Stimulated activated CD8-positive, alpha-beta memory T cell treated with anti-CD3 and anti-CD28 coated beads, Interleukin-7, amount 100 ng/mL, for 48 hours (primary cell): ENCODE results near the gene DIP2C.
"Not testable (repeated sequence)": the region's sequence is repeated elsewhere in the genome, so short reads cannot be mapped to it uniquely, and the experiment has no call there.

Source experiments
- DNase-seq, 2 donors: peaks; one replicate each; pipeline ENCODE4 v3.0.0-alpha.2; 2020; ENCODE audit warnings: low read depth in 1 of 2; ENCODE audit errors: extremely low read depth in 1 of 2

Gene DIP2C

DNA sequence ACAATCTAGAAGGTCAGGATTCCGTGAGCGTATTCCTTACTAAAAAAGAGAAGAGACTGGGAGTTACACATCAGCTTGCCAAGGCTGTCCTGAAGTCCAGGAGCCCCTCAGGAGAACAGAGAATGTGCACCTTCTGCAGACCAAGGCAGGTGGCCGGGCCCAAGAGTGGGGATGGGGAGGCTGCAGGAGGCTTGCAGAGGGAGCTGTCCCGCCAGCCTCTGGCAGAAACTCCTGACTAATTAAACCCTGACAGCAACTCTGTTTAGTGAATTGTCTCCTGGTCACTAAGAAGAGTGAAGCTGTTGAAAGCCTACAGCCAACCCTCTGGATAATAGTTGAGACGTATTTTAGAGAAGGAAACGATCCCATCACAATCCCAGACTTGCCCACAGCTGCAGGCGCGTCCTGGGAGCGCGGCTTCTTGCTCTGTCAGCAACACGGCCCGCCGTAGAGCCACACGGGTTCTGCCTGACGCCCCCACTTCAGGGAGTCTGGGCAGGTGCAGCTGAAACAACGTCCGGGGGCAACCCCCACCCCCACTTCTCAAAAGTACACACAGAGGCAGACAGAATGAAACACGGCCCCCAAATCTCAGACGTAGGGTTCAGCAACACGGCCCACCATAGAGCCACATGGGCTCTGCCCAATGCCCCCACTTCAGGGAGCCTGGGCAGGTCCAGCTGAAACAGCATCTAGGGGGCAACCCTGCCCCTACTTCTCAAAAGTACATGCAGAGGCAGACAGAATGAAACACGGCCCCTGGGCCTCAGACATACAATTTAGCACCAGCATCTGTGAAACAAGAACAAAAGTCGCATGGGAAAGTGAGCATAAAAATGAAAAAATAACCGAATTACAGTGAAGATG is 45.2 kb downstream of the DIP2C start:
- DNase-seq: no peak

DNA sequence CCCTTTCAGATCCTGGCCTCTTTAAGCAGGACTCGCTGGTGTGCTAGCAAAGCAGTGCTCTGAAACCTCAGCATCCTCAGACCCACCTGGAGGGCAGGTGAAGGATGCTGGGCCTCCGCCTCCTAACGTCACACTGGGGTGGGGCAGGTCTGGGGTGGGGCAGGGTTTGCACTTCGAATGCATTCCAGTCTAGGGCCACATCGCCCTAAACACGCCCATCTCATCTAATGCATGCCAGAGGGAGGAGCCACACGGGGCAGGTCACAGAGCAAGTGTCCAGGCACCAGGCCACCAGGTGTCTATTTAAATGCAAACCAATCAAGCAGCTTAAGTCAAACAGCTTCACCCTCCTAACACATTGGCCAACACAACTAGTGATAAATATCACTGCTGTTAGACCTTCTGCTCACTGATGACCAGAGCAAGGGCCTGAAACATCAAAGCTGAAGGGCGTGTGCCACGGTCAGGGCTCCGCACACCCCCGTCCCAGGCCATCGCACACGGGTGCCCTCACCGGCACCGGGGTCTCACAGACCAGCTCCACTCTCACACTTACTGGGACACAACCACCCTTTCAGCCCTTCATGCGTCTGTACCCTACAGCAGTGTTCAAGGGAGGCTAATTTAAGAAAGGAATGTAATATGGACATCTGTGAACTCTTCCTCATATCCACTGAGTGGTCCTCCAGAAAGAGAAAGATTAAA is 47.1 kb downstream of the DIP2C start:
- DNase-seq: no peak

DNA sequence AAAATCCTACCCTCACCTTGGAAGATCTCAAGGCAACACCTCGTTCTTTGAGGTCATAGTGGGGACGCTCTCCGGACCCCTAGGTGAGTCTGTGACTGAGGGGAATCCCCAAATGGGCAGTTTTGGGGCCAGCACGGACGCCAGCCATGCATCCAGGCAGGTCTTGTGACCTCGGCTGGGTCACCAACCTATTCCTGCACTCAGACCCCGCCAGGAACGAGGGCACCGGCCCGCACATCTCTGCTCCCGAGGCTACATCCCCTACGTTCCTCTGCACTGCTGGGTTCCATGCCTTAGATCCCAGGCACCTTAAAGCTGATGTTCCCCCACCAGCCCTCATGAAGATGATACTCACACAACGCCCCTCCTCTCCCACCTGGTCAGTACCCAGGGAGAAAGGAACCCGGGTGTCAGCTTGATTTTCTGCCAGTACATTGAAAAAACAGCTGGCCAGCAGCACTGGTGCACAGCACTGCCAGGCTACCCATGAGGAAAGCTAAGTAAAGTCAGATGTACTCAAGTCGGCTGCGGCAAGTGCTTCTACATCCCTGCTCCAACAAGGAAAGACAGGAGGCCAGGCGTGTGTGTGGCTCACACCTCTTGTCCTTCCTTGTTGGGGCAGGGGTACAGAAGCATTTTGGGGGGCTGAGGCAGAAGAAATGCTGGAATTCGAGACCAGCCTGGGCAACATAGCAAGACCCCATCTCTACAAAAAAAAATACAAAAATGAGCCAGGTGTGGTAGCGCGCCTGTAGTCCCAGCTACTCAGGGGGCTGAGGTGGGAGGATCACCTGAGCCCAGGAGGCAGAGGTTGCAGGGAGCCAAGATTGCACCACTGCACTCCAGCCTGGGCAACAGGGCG is 48.1 kb downstream of the DIP2C start:
- no peak for DNase-seq

DNA sequence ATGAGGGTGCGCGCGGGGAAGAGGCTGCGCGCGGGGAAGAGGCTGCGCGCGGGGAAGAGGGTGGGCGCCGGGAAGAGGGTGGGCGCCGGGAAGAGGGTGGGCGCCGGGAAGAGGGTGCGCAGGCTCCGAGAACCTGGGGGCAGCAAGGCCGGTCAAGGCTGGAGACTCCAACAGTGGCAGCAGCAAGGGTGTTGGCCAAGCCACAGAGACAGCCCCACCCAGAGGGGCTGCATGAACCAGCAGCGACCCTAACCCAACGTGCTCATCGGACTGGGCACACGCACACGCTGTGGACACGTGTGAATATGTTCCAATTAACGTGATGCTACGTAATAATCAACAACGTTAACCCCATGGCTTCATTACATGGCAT is 48.8 kb downstream of the DIP2C start:
- no peak for DNase-seq

DNA sequence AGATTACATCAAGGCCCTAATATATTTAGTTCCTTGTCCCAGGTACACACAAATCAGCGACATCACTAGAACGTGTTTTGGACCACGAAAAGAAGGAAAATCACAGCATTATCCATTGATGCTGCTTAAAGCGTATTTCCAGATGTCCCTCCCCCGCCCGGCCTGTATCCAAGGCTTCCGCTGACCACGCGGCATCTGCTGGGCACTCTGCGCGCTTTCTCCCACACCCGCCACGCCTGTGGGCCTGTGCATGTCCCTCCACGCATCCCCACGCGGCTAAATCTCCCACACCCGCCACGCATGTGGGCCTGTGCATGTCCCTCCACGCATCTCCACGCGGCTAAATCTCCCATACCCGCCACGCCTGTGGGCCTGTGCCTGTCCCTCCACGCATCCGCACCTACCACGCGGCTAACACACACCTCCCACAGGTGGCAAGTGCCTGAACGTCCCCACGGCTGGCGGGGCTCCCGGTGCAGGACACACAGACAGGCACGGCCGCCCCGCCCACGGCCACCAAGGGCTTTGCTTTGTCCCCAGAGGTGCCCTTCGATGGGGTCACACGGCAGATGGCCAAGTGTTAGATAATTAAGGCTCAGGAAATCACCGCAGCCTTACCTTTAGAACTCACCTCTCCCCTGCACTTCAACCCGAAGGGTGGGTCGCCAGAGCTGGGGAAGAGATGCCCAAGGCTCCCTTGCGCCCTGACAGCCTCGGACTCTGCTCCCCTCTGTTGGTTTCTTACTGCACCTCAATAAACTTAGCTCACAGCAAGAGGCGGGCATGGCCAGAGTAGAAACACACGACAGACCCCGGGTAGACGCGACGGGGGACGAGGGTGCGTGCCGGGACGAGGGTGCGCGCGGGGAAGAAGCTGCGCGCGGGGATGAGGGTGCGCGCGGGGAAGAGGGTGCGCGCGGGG is 49.5 kb downstream of the DIP2C start:
- DNase-seq: no peak

DNA sequence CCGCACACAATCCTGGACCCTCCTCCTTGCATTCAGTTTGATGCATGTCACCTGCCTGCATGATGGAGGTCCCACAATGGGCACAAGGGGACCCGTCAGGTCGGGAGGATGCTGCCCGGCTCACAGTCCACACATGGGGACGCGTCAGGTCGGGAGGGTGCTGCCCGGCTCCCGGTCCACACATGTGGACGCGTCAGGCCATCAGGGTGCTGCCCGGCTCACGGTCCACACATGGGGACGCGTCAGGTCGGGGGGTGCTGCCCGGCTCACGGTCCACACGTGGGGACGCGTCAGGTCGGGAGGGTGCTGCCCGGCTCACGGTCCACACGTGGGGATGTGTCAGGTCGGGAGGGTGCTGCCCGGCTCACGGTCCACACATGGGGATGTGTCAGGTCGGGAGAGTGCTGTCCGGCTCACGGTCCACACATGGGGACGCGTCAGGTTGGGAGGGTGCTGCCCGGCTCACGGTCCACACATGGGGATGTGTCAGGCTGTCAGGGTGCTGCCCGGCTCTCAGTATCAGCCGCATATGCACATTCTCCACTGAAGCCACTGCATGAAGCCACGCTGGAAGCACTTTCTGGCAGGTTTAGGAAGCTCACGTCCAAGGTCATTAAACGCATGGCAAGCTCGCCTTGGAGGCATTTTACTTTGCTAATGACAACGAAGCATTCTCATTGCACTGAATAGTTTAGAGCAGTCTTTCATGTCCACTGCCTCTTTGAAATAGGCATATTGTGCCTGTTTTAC is 50.3 kb downstream of the DIP2C start:
- no peak for DNase-seq

DNA sequence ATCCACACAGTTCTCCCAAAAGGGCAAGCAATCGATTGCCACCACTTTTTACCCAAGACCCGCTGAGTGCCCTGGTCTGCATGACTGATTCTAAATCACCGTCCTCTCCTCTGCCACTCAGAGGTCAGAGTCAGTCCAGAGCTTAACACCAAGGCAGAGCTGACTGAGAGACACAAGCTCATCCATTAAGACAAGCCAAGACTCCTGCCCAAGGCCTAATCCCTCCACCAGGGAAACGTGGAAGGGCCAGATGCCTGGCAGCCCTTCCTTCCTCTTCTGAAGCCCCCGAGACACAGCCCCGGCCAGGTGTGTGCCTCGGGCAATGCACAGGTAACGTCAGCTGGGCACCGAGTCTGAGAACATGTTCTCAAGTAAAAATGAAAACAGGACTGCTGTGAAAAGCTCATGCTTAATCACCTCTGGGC is 51.7 kb downstream of the DIP2C start:
- DNase-seq: no peak

DNA sequence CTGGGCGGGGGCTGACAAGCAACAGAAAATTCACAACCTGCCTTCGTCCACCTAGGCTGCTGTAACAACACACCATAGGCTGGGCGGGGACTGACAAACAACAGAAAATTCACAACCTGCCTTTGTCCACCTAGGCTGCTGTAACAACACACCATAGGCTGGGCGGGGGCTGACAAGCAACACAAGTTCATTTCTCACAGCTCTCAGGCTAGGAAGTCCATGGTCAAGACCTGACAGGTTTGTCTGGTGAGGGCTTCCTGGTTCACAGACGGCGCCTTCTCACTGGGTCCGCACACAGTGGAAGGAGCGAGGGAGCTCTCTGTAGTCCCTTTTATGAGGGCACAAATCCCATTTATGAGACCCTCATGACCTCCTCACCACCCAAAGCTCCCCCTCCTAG is 52.2 kb downstream of the DIP2C start:
- no peak for DNase-seq

DNA sequence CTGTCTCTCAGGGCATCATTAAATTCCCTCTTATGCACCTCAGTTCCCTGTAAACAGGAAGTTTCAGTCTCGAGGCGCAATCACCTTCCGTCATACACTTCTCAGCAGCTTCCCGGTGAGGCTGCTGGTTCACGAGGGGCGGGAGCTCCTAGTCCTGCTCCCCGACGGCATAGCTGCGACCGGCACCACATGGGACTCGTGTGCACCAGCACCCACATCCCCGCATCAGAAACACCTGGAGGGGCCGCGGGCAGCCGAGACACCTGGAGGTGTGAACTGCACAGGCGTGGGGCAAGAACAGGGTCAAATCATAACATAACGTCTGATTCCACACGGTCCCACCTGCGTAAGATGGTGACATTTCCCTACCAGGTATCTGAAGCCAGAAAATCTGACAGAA is 52.7 kb downstream of the DIP2C start:
- no peak for DNase-seq

DNA sequence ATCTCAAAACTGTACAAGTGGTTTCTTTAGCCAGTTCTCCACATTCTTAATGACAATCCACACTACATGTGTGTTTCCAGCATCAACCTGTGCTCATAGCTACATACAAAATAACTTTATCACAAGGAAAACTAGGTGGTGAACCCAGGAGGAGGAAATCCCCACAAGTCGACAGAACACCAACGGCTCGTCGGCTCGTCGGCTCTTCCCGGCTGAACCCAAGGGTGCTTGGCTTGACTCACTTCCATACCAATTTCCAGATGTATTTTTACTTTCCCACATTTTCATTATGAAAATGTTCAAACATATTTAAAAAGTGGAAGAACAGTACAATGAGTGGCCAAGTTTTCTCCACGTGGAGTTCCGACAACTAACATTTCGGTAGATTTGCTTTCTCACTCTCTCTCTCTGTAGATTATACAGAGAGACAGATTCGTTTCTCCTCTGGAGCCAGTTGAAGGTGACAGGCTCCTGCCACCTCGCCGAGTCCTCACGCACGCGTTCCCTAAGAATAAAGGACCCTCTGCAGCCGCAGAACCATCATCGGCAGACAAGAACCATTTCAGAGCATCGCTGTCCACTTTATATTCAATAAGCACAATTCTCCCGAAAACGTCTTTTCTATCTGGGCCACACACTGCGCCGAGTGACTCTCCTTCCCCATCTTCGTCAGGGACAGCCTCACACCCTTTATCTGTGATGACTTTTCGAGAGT is 53.3 kb downstream of the DIP2C start:
- DNase-seq: no peak

DNA sequence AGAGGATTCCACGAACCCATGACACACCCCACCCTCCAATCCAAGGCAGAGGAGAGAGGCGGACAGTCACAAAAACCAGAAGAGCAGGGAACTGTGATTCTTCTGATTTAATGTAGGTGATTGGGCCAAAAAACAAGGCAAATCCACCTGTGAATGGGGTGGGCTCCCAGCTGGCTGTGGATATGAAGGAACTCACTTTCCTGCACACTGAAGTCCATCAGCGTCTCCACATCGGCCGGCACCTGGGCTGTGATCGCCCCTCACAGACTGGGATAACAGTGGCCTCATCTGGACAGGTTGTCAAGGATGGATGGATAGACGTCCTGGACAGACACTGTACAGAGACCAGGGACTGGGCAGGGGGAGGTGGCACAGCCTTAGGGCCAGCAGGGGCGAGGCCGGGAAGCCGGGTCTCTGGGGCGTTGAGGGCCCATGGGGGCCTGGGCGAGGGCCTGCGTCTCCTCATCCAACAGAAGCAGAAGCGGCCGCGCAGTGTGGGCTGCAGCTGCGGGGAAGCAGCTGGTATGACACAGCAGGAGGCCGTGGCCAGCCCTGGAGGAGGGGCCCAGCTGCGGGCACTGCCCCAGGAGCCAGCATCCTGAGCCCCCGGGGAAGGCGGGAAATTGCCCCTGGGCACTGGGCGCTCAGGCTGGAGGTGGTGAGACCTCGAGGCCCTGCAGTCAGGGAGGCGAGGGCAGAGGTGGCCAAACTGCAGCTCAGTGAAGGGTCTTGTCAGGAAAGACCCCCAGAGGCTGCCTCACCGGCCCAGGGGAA is 54.2 kb downstream of the DIP2C start:
- no peak for DNase-seq

DNA sequence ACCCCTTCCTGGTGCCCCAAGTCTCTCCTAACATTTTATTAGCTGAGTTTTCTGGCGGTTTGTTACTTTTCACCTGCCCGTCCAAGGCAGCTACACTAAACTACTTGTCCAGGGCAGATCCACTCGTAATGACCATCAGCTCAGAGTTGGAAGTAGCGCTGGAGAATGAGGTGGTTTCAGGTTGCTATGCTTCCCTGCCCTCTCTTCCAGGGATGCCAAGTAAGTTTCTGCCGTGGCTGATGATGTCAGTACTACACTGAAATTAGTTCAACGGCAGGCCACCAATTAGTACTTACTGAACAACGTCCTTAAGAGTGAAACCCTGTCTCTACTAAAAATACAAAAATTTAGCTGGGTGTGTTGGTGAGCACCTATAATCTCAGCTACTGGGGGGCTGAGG is 55.2 kb downstream of the DIP2C start:
- no peak for DNase-seq

DNA sequence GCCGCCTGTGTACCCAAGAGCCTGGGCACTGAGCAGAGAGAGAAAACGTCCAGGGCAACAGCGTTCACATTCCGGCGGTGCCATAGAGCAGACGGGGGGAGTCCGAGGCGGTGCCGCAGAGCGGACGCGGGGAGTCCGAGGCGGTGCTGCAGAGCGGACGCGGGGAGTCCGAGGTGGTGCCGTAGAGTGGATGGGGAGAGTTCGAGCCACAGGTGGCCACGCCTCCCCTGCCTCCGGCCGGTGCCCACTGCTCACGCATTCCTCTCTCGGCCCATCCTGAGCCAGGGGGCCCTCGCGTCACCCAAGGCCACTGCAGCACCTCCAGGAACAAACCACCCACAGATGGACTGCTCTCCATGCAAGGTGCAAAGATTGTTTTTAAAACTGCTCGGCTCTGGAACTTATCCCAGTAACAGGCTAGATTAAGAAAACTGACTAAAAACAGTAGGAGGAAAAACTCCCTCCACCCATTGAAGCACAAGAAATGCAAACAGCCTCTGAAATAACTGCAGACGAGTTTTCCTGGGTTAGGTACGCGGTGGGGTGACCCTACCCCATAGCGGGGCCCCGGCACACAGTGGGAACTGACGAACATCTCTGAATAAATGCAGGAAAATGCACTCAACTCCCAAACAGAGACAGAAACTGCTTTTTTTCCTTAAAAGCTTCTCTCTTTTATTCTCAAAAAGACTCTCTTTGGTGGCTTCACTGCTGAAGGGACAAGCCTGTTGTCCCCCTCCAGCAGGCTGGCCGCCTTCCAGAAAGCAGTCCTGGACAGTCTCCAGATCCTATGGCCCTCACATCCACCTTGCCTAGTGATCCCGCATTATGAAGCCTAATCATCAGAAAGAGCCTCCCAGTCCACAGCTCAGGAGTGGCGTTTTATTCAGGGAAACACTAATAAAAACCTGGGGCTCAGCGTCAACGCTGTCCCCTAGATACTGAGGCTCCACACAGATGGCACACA is 55.9 kb downstream of the DIP2C start:
- DNase-seq: no peak

DNA sequence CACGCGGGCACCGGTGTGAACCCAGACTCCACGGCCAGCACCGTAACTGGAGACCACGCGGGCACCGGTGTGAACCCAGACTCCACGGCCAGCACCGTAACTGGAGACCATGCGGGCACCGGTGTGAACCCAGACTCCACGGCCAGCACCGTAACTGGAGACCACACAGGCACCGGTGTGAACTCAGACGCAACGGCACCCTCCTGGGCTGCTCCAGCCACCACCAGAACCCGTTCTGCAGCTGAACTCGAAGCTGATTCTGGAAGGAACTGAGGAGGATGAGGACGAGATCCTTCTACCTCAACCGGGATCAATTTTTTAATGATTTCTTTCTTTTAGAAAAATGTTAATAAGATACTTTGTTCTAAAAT is 56.7 kb downstream of the DIP2C start:
- DNase-seq: not testable (repeated sequence)

DNA sequence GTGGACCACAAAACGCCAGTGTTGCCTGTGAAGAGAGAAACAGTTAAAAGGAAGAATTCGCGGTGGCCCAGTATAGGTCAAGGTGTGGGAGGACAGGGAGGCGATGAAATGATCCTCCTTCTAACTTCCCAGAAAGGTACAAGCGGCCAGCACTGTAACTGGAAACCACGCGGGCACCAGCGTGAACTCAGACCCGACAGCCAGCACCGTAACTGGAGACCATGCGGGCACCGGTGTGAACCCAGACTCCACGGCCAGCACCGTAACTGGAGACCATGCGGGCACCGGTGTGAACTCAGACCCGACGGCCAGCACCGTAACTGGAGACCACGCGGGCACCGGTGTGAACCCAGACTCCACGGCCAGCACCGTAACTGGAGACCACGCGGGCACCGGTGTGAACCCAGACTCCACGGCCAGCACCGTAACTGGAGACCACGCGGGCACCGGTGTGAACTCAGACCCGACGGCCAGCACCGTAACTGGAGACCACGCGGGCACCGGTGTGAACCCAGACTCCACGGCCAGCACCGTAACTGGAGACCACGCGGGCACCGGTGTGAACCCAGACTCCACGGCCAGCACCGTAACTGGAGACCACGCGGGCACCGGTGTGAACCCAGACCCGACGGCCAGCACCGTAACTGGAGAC is 57.2 kb downstream of the DIP2C start:
- not testable (repeated sequence) for DNase-seq

DNA sequence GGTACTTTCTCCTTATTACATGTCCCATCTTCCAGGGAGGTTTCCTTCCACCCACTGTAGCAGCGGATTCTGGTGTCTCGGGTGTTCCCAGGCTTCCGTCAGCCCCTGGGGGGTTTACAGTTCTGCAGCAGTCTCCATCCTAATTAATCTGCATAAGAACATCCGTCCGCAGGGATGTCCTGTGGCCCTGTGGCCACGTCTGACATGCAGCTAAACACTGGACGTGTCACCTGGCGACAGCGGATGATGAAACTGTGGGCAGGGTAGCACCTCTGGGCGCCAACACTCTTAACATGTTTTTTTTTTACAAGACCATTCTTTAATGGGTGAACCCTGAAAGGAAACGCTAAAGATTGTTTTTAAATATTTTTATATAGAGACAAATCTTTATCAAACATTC is 58.2 kb downstream of the DIP2C start:
- DNase-seq: no peak

DNA sequence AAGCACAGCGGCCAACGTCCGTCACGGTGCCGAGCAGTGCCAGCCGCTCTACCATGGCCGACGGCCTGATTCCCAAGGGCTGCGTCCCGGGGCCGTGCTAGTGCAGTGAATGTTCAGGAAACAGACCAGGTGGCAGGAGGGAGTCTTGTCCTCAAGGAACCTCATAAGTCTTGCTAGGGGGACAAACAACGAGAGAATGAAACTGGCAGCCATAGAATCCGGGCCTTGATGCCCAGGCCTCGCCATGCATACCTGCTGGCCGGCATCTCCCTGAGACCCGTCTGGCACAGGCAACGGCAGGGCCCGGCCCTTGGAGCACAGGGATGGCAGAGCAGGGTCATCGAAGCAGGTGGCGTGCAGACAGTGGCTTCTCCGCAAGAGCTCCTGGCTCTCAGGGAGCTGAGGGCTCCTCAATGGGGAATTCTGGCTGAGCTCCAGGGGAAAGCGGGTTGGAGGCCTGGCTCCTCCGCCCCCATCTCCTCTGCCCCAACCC is 58.8 kb downstream of the DIP2C start:
- no peak for DNase-seq
